ENCODE measurements around the gene MYO10.

MYO10 gene

DNA sequence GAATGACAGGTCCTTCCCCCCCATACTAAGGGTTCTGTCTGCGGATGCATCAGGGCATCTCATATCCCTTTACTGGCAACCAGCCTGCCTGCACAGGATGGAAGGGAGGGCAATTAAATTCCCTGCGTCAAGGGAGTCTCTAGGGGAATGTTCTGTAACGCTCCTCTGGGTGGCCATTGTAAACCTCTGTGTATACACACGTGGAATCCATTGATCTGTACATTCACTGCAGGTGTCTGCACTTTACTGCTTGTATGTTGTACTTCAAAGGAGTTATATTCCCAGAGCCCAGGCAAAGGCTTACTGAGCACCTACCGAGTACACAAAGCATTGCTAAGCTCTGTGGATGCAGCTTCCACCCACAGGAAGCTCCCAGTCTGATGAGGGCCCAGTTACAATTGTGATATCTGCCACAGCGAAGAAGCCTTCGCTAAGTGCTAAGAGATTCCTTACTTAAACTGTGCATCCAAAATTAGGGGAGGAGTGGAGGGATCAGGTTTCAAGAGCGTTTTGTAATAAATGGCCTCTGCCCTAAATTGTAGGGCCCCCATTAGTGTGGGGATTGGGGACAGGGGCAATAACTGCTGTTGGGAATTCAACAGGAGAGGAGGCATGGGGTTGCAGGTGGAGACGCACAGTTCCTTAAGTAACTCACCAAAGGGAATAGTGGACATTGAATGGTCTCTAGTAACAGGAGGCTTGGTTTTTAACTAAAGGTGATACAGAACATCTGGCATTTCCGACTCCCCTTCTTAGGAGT is 317.8 kb downstream of the MYO10 start:
- ChIA-PET CTCF (interaction anchor here (1.1 kb wide), 1 partner anchor 66 kb away, joined by 3 read pairs; no protein-coding TSS in a partner anchor), POLR2A (no interaction called here)
- Histone ChIP-seq H3K36me3 (ENCODE audit: control insufficient read depth in 2 of 2, insufficient read depth in 1 of 2, low read length in 2 of 2) (peaks cover 0 to 4% of the 10 kb centered on the region in 2 experiments; a peak in 1 of 3 replicates), H3K27ac (ENCODE audit: extremely low read depth, low read depth, low read length) (no peak overlapping the region), H3K4me1 (ENCODE audit: control insufficient read depth, insufficient read depth, low read length) (peaks cover 22% of the 10 kb centered on the region), H3K9me3 (ENCODE audit: control insufficient read depth, insufficient read depth, low read depth, low read length) (no peaks in the 10 kb centered on the region), H3K4me3 (ENCODE audit: low read depth, low read length) (no peak overlapping the region)
- peak; percentile 62 for TF ChIP-seq GLIS1 (tag by site-specific recombination; IDR thresholded peaks at IDR 0.05)
- no peak for TF ChIP-seq ZNF174 (tag by site-specific recombination; IDR thresholded peaks at IDR 0.05)
- TF ChIP-seq, protein P1, sequence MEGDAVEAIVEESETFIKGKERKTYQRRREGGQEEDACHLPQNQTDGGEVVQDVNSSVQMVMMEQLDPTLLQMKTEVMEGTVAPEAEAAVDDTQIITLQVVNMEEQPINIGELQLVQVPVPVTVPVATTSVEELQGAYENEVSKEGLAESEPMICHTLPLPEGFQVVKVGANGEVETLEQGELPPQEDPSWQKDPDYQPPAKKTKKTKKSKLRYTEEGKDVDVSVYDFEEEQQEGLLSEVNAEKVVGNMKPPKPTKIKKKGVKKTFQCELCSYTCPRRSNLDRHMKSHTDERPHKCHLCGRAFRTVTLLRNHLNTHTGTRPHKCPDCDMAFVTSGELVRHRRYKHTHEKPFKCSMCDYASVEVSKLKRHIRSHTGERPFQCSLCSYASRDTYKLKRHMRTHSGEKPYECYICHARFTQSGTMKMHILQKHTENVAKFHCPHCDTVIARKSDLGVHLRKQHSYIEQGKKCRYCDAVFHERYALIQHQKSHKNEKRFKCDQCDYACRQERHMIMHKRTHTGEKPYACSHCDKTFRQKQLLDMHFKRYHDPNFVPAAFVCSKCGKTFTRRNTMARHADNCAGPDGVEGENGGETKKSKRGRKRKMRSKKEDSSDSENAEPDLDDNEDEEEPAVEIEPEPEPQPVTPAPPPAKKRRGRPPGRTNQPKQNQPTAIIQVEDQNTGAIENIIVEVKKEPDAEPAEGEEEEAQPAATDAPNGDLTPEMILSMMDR (tag by site-specific recombination; IDR thresholded peaks at IDR 0.05), result no peak
- TF ChIP-seq ZBTB20 (tag by site-specific recombination; IDR thresholded peaks at IDR 0.05), result peak; percentile 69
- TF ChIP-seq ZSCAN23 (tag by site-specific recombination; IDR thresholded peaks at IDR 0.05), result no peak
- TF ChIP-seq OSR2 (tag by site-specific recombination; IDR thresholded peaks at IDR 0.05), result peak; percentile 35; the same call in 1 of the 2 replicates
- TF ChIP-seq MZF1 (tag by site-specific recombination; IDR thresholded peaks at IDR 0.05; ENCODE audit: borderline replicate concordance), result peak; percentile 99; the same call in 1 of the 2 replicates
- no peak for TF ChIP-seq ZNF560 (tag by site-specific recombination; IDR thresholded peaks at IDR 0.05; ENCODE audit: borderline replicate concordance)
- peak; percentile 91 for TF ChIP-seq ZIC2 (tag by site-specific recombination; IDR thresholded peaks at IDR 0.05)
- TF ChIP-seq ZNF610 (tag by site-specific recombination; IDR thresholded peaks at IDR 0.05; ENCODE audit: borderline replicate concordance), result 0 out of 2 replicates have a peak, but pooled peaks have one; percentile 49
- TF ChIP-seq ZNF623 (tag by site-specific recombination; IDR thresholded peaks at IDR 0.05), result no peak
- no peak for TF ChIP-seq ZNF558 (tag by site-specific recombination; IDR thresholded peaks at IDR 0.05)
- peak; percentile 93 for TF ChIP-seq ZSCAN16 (tag by site-specific recombination; IDR thresholded peaks at IDR 0.05)
- TF ChIP-seq ZNF654 (tag by site-specific recombination; IDR thresholded peaks at IDR 0.05; ENCODE audit: low read depth), result no peak
- TF ChIP-seq IKZF3 (tag by site-specific recombination; IDR thresholded peaks at IDR 0.05), result 0 out of 2 replicates have a peak, but pooled peaks have one; percentile 15
- TF ChIP-seq ZEB2 (tag by site-specific recombination; IDR thresholded peaks at IDR 0.05), result 0 out of 2 replicates have a peak, but pooled peaks have one; percentile 24
- TF ChIP-seq ZNF10 (tag by site-specific recombination; IDR thresholded peaks at IDR 0.05), result no peak
- TF ChIP-seq YY1 (tag by site-specific recombination; IDR thresholded peaks at IDR 0.05), result 0 out of 2 replicates have a peak, but pooled peaks have one; percentile 31
- peak; percentile 88 for TF ChIP-seq ZNF423 (tag by site-specific recombination; IDR thresholded peaks at IDR 0.05)
- TF ChIP-seq ZBTB48 (tag by site-specific recombination; IDR thresholded peaks at IDR 0.05), result peak; percentile 34; the same call in 1 of the 2 replicates
- TF ChIP-seq WT1 (tag by site-specific recombination; IDR thresholded peaks at IDR 0.05), result peak; percentile 46; the same call in 1 of the 2 replicates

DNA sequence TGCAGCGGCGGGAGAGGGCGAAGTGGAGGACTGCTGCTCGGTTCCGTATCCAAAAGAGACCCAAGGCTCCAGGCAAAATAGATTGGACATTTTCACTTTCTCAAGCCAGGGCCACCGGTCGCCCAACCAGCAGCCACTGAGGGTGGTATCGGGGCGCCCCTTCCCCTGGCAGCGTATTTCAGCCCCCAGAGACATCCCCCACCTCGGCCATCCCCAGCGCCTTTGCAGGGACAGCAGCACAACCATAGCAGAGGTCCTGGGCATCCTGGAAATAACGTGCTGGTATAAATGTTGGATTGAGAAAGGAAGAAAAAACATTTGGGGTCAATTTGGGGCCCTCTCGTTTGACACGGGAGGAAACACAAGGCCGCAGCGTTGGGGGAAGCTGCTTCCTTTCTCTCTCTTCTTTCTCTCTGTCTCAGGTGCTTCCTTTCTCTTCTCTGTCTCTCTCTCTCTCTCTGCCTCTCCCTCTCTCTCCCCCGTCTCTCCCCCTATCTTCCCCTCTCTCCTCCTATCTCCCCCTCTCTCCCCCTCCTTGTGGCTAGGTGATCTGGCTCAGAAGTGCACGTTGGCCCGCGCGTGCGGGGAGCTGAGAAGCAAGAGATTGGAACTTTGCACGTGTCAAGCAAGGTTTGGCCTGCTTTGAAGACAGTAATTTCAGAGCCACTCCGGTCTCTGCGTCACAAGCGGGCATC is 318.7 kb downstream of the MYO10 start:
- Histone ChIP-seq H3K9me3 (ENCODE audit: control insufficient read depth, insufficient read depth, low read depth, low read length) (no peaks in the 10 kb centered on the region), H3K36me3 (ENCODE audit: control insufficient read depth in 2 of 2, insufficient read depth in 1 of 2, low read length in 2 of 2) (peaks cover 0 to 4% of the 10 kb centered on the region in 2 experiments; a peak in 1 of 3 replicates), H3K4me3 (ENCODE audit: low read depth, low read length) (peak overlapping the region; percentile 54), H3K27ac (ENCODE audit: extremely low read depth, low read depth, low read length) (peak overlapping the region; percentile 44; the same call in 1 of the 2 replicates), H3K4me1 (ENCODE audit: control insufficient read depth, insufficient read depth, low read length) (peaks cover 22% of the 10 kb centered on the region)
- ChIA-PET POLR2A (interaction anchor here (0.8 to 0.9 kb wide), 2 partner anchors 9 to 17 kb away, joined by 3 to 4 read pairs; no protein-coding TSS in a partner anchor), CTCF (interaction anchor here (1.1 kb wide), 1 partner anchor 65 kb away, joined by 3 read pairs; no protein-coding TSS in a partner anchor)
- 0 out of 2 replicates have a peak, but pooled peaks have one; percentile 69 for TF ChIP-seq ZNF202 (tag by site-specific recombination; IDR thresholded peaks at IDR 0.05; ENCODE audit: borderline replicate concordance)
- peak; percentile 19; the same call in 1 of the 2 replicates for TF ChIP-seq ZNF341 (tag by site-specific recombination; IDR thresholded peaks at IDR 0.05; ENCODE audit: low read depth)
- peak; percentile 72; the same call in 1 of the 2 replicates for TF ChIP-seq ZNF366 (tag by site-specific recombination; conservative IDR thresholded peaks at IDR 0.05)
- TF ChIP-seq KLF1 (tag by site-specific recombination; IDR thresholded peaks at IDR 0.05), result no peak
- no peak for TF ChIP-seq MYNN (tag by site-specific recombination; IDR thresholded peaks at IDR 0.05; ENCODE audit: borderline replicate concordance)
- TF ChIP-seq, protein P2, sequence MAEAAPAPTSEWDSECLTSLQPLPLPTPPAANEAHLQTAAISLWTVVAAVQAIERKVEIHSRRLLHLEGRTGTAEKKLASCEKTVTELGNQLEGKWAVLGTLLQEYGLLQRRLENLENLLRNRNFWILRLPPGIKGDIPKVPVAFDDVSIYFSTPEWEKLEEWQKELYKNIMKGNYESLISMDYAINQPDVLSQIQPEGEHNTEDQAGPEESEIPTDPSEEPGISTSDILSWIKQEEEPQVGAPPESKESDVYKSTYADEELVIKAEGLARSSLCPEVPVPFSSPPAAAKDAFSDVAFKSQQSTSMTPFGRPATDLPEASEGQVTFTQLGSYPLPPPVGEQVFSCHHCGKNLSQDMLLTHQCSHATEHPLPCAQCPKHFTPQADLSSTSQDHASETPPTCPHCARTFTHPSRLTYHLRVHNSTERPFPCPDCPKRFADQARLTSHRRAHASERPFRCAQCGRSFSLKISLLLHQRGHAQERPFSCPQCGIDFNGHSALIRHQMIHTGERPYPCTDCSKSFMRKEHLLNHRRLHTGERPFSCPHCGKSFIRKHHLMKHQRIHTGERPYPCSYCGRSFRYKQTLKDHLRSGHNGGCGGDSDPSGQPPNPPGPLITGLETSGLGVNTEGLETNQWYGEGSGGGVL (tag by site-specific recombination; IDR thresholded peaks at IDR 0.05), result peak; percentile 92
